GM10847 (cell line): Measurements from ENCODE around the gene SKP2.

ENCODE experiments used
- POLR2A ChIP-seq: IDR thresholded peaks from 2 replicates; pipeline ENCODE4 v1.6.1; 2011; ENCODE audit not compliant: insufficient read length; ENCODE audit errors: extremely low read depth

The SKP2 gene

GRCh38 chr5:36151434-36152323, at the start of gene SKP2, which contains the start of gene LMBRD2:
TSS of gene SKP2 (plus strand) at chr5:36152111. CDS start at chr5:36152263, 152 bp downstream.
TSS of gene LMBRD2 (minus strand) at chr5:36151887. CDS start at chr5:36143349, 8,538 bp downstream.
- peak; percentile 82 for TF ChIP-seq POLR2A

GRCh38 chr5:36105819-36106218, 46.1 kb upstream of the SKP2 start:
- no peak for TF ChIP-seq POLR2A

- no peak for TF ChIP-seq POLR2A
Measured at GRCh38 chr5:36108758-36109460, 43.0 kb upstream of the SKP2 start.

- TF ChIP-seq POLR2A, result no peak
Measured at GRCh38 chr5:36111238-36111637, 40.7 kb upstream of the SKP2 start.

DNA sequence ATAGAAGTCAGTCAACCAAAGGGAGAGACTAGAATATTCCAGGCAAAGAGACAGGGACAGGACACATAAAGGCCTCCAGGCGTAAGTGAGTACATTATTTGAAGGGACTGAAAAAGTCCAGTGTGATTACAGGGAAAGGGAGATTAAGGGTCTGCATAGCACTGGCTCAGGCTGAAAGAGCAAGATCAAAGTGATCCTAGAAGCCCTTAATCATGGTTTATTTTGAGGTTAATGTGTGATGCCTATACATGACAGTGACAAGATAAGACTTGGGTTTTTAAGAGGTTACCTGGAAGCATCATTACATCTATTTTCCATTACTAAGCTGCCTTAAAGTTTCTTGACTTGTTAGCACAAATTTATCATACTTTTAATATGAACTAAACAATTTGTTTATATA, 26.0 kb upstream of the SKP2 start:
- no peak for TF ChIP-seq POLR2A

DNA sequence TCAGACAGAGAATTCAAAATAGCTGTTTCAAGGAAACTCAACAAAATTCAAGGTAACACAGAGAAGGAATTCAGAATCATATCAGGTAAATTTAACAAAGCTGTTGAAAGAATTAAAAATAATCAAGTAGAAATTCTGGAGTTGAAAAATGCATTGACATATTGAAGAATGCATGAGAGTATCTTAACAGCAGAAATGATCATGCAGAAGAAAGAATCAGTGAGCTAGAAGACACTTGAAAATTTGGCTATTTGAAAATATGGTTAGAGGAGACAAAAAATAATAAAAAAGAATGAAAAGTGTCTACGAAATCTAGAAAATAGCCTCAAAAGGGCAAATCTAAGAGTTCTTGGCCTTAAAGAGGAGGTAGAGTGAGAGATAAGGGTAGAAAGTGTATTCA, 23.1 kb upstream of the SKP2 start:
- TF ChIP-seq POLR2A, result no peak

- TF ChIP-seq POLR2A, result no peak
Measured at GRCh38 chr5:36135988-36136387, 15.9 kb upstream of the SKP2 start.

DNA sequence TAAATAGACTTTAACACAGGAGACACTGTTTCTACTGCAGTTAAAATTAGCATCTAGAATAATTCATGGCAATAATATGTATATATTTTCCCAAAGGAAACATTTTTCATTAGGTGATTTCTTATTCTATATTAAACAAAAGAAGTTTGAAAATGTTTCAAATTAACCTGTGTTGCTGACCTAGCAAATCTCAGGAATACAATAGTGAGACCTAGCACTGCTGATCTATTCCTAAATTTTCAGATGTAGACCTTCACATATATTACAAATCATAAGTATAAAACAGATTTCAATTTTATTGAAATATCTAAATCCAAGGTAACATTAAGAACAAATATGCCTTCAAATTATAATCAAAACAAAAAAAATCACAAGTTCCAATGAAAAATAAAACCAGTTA, 15.3 kb upstream of the SKP2 start:
- no peak for TF ChIP-seq POLR2A

DNA sequence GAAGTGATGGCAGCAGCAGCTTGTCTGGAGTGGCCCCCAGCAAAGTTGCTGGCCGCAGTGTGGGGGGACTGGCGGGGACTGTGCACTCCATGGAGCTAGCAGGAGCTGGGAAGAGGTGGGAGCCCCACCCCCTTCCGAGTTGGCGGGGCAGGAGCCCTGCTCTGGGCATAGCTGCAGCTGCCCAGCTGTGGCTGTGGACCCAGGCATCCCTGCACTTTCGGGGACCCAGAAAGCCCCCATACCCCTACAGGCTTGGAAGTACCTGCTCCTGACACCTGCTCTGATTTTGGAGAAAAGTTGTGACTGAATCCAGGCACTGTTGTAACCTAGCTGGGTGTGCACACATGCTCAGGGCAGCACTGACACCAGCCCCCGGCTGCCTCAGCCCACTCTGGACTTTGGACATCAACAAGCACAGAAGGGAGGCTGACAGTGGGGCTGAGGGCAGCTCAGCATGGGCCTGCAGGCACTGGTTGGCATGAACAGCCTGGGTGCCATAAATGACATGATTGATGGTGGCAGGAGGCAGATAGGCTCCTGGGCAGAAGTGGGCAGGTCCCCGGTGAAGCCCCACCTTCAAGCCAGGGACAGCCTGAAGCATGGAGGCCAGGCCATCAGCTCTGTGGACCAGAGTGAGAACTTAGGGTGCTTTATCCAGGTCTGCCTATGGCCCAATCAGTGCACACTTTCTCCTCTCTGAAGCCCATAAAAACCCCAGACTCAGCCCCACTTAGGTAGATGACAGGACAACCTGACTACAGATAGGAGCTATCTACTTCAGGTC, 12.8 kb upstream of the SKP2 start:
- TF ChIP-seq POLR2A, result no peak

DNA sequence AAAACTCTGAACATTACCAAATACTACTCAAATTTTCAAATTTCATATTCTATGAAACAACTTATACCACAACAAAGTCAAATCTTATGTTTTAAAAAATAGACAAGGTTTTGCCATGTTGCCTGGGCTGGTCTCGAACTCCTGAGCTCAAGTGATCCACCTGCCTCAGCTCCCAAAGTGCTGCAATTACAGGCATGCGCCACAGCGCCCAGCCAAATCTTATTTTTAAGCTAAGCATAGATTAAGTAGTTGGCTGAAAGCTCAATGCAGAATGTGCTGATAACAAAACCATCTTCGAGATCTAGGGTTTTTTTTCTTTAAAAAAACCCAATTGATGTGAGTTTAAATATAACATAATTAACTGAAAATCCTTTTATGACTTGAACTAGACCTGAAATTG, 6.6 kb upstream of the SKP2 start:
- TF ChIP-seq POLR2A, result no peak

DNA sequence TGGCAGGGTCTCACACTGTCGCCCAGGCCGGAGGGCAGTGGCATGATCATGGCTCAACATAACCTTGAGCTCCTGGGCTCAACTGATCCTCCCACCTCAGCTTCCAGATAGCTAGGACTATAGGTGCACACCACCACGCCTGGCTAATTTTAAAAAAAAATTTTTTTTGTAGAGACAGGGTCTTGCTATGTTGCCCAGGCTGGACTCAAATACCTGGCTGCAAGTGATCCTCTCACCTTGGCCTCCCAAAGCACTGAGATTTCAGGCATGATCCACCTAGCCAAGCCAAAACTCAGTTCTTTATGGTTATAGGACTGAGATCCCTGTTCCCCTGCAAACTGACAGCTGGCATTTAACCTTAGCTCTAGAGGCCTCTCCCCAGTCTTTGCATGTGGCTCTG, 5.5 kb upstream of the SKP2 start:
- no peak for TF ChIP-seq POLR2A

- no peak for TF ChIP-seq POLR2A
Measured at GRCh38 chr5:36147681-36148080, 4.2 kb upstream of the SKP2 start.

DNA sequence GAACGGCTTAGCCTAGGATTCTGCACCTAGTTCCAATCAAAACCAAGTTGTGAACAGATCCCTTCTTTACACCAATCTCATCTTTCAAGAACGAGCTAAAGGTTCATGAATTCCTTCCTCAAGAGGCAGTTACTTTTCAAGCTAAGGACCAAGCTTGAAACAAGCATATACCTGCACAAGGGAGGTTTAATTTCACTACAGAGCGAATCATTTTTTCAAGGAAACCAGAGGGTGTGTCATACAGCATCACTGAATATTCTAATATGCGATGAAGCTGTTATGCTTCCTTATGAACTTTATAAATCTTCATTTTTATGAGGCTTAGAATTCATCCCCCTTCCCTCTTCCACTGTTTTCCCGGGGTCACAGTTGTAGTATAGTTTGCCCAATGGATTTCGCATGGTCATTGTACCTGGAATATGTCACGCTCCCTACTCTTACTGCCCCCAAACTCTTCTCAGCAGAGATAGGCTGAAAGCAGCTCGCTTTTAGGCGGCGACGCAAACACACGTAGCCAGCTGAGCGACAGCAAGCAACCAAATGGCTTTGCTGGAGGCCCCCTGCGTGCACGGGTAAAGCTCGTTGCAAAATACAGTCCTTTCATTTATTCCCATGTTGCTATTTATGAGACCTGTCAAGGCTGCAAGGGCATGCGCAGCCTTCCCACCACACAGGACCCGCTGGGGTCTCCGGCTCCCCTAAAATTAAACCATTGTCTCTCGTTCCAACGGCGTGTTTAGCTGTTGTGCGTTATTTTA, 1.1 kb upstream of the SKP2 start:
- TF ChIP-seq POLR2A, result no peak

DNA sequence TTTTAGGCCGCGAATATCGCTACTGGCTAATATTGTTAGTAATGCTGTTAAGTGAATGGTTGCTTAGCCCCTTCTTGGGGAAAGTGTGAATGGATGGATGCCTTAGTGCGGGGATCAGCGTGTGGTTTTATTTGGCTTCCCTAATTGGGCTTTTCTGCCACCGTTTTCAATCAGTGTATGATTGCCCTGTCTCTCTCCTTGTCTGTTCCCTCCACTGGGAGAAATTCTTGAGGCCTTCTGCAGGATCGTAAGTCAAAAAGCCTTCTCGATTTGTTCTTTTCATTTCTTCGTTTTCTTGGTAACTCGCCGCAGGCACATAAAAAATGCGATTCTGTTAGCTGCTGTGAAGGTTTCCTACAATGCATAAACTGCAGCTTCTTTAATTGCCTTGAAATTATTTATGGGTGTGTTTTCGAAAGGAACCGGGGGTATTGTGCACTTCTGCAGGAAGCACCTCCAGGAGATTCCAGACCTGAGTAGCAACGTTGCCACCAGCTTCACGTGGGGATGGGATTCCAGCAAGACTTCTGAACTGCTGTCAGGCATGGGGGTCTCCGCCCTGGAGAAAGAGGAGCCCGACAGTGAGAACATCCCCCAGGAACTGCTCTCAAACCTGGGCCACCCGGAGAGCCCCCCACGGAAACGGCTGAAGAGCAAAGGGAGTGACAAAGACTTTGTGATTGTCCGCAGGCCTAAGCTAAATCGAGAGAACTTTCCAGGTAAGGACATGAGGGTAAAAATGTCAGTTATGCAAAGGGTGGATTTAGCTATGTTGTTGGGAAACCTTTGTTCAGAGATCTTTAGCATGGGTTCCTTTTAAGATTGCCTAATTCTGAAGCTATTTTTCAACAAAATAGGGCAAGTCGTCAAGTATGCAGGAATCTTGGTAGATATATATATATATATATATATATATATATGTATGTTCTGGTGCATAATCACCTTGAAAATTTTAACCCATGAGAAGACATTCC, 700 bp downstream of the SKP2 start:
- TF ChIP-seq POLR2A, result no peak
